Retina (tissue), 1 donor: ENCODE measurements around the gene STK11.

ENCODE experiments used
- DNase-seq: peaks from one replicate; pipeline ENCODE4 v3.0.0-alpha.2; 2016

The STK11 gene

GRCh38 chr19:1238369-1239303 lies 33.1 kb downstream of the STK11 start:
- peak; percentile 53 for DNase-seq

- no peak for DNase-seq
These were observed 33.8 kb downstream of the STK11 start for GRCh38 chr19:1239420-1239795.

GRCh38 chr19:1239796-1240737 lies 34.5 kb downstream of the STK11 start:
- DNase-seq = peak; percentile 96

- DNase-seq = peak; percentile 47
These were observed 35.3 kb downstream of the STK11 start for GRCh38 chr19:1240925-1241324.

- peak; percentile 91 for DNase-seq
These were observed 36.0 kb downstream of the STK11 start, which contains the start of gene ATP5F1D for GRCh38 chr19:1241417-1242095. ATP5F1D (plus strand) TSS chr19:1241751; CDS start chr19:1241851, 100 bp downstream.

- DNase-seq = peak; percentile 89
These were observed 38.5 kb downstream of the STK11 start for GRCh38 chr19:1243768-1244692.

GRCh38 chr19:1244693-1245451 lies 39.3 kb downstream of the STK11 start:
- no peak for DNase-seq

GRCh38 chr19:1245494-1246264 lies 40.1 kb downstream of the STK11 start:
- no peak for DNase-seq

- peak; percentile 39 for DNase-seq
These were observed 40.9 kb downstream of the STK11 start for GRCh38 chr19:1246265-1247087.

GRCh38 chr19:1247748-1248138 lies 42.2 kb downstream of the STK11 start:
- no peak for DNase-seq

- DNase-seq = peak; percentile 90
These were observed 42.7 kb downstream of the STK11 start, which contains the start of gene MIDN for GRCh38 chr19:1248139-1248785. MIDN (plus strand) TSS chr19:1248583; CDS start chr19:1250297, 1,714 bp downstream.

GRCh38 chr19:1248786-1249297 lies 43.3 kb downstream of the STK11 start:
- peak; percentile 91 for DNase-seq

GRCh38 chr19:1249298-1249989 lies 43.9 kb downstream of the STK11 start:
- peak; percentile 94 for DNase-seq

GRCh38 chr19:1249990-1250436 lies 44.4 kb downstream of the STK11 start:
- no peak for DNase-seq

- DNase-seq = peak; percentile 76
These were observed 45.1 kb downstream of the STK11 start for GRCh38 chr19:1250437-1251260.
